ENCODE data around the gene SEC16A.

GRCh38 chr9:136471802-136472487 is 10.9 kb downstream of the SEC16A start:
- TF ChIP-seq POLR2A (IDR thresholded peaks at IDR 0.05; ENCODE audit: low read length) (no peak), GATA1 (IDR thresholded peaks at IDR 0.05; ENCODE audit: low read depth, low read length) (no peak)
